Erythroblast (primary cell): ENCODE data around the gene THRB.

Experiments
- GATA1 ChIP-seq: IDR thresholded peaks from 2 replicates; pipeline ENCODE4 v1.6.1; 2011; ENCODE audit warnings: low read depth, mild to moderate bottlenecking, control low read depth, low read length, moderate library complexity
- POLR2A ChIP-seq: IDR thresholded peaks from 2 replicates; pipeline ENCODE4 v1.6.1; 2011; ENCODE audit warnings: mild to moderate bottlenecking, low read length

DNA sequence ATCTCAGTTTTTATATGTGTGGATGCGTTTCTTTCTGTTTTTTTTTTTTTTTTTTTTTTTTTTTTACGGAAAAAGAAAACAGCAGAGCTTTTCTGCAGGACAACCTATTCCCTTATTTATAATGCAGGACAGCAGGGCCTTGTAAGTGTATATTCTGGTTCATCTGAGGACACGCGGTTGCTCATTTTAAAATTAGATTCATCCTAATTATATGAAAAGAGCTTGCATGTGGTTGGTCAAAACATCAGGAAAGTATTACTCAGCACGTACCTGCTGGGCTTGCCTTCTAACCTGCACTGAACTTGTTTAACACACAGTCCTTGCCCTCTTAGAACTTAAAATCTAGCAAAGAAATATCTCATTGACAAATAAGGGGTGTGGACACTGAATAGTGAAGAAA is 13.5 kb downstream of the THRB start:
- no peak for TF ChIP-seq POLR2A
- no peak for TF ChIP-seq GATA1
